NCI-H526 (cell line): ENCODE measurements around the gene ADGRL2.

Experiments
- DNase-seq, 2 experiments: peaks; one replicate each; lab custom pipeline; 2025; lab: John Stamatoyannopoulos, UW

The ADGRL2 gene

DNA sequence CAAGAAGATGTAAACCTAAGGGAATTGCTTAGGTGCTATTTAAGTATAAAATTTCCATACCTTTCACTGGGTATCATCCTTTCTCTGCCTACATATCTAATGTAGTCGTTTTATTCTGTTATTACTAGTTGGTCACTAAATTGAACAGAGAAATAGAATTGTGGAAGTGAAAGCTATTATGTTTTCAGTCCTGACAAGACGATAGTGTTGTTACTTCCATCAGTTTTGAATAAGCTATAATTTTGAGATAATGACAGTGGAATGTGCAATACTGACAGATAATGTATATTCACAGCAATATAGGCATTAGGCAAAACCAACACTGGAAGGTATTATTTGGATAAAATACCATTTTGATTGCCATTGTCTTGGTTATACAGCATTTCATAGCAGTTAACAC lies 181.8 kb downstream of the ADGRL2 start:
- no peak for DNase-seq

DNA sequence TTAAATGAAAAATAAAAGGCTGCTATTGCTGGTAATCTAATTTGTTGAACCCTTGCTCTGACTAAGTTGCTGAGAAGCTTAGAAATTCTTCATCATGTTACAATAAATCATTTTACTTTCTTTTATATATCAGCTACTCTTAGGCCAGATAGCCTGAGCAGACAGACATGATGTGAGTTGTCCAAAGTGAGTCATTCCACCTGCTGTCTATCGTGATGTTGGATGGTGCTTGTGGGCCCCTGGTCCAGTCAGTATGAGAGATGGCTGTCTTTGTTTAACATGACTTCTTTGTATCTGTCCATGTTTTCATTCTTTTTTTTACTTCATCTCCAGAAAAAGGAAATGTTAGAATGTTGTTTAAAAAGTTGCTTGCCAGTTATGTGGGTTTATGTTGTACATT lies 188.8 kb downstream of the ADGRL2 start:
- no peak for DNase-seq

DNA sequence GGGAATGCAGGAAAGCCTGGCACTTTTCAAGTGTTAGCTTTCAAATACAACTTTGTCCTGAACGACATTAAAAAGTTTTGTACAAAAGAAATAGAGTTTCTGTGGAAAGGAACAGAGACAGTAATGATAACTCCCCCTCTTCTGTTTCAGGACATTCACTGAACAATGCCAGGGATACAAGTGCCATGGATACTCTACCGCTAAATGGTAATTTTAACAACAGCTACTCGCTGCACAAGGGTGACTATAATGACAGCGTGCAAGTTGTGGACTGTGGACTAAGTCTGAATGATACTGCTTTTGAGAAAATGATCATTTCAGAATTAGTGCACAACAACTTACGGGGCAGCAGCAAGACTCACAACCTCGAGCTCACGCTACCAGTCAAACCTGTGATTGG lies 189.5 kb downstream of the ADGRL2 start:
- no peak for DNase-seq

DNA sequence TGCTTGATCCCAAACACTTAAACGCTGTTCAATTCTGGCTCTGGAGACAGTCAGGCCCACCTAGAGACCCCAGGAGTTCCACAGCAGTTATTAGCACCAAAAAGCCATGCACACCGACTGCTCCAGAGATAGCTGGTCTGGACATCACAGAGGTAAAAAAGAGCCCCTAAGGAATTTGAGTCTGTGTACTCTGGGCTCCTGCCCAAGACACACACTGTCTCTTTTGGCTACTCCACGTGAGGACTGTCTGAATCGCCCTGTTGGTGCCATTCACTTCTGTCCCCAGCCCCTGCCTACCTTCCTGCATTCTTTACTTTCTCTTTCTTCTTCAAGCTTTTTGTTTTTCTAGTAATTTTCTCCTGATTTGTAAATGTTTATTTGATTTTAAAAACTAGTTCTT lies 197.4 kb downstream of the ADGRL2 start:
- DNase-seq: no peak

DNA sequence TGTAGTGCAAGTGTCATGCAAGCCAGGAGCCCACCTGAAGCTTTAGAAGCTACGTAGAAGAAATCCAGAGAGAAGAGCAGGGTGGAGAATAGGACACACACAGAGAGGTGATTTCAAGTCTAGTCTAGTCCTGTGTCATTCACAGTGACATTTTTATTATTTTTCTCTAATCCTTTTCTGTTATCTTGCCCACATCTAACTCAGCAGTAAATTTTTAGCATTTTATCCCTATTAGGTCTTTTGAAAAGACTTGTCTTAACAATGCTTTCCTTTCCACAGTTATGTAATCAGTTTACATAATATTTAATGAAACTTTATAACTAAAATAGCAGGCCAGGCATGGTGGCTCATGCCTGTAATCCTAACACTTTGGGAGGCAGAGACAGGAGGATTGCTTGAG lies 198.6 kb downstream of the ADGRL2 start:
- no peak for DNase-seq

DNA sequence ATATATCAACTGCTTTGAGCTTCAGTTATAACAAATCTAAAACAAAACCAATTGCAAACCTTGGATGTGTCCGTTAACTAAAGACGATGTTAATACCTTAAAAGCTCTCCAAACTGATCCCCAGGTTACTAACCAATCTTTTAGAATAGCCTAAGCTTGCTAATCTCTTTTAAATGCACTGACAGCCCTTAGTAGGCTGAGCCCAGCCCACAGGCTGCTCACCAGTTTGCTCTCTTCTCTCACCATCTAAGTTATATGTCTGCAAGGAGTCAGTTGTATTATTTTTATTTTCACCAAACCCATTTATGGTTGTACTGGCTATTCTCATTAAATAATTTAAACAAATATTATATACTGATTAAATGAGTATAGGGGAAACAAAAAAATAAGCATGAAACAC lies 199.5 kb downstream of the ADGRL2 start:
- DNase-seq: no peak

DNA sequence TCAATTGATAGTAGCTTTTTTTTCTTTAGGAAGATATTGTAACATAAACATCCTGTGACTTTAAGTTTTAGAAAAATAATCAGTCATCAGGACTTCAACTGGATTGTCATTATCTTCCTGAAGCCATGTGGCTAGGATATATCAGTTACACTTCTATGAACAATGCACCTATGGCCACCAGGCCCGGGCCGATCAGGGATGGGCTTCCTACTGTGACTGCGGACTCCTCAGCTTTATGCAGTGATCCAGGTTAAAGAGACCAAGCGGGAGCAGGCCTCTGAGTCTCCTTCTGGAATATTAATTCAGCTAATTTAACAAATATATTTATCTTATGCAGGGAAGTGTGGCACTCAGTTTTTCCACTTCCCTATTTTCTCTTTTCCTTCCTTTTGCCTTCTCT lies 200.6 kb downstream of the ADGRL2 start:
- no peak for DNase-seq

DNA sequence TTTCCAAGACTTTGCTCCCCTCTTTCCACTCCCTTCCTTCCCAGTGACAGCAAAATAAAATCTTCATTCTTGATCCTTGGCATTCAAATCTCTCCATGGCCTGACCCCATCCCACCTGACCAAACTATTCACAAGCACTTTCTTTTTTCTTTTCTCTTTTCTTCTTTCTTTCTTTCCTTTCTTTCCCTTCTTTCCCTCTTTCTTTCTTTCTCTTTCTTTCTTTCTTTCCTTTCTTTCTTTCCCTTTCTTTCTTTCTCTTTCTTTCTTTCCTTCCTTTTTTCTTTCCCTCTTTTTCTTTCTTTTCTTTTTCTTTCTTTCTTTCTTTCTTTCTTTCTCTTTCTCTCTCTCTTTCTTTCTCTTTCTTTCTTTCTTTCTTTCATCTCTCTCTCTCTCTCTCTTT lies 207.1 kb downstream of the ADGRL2 start:
- DNase-seq: no peak

DNA sequence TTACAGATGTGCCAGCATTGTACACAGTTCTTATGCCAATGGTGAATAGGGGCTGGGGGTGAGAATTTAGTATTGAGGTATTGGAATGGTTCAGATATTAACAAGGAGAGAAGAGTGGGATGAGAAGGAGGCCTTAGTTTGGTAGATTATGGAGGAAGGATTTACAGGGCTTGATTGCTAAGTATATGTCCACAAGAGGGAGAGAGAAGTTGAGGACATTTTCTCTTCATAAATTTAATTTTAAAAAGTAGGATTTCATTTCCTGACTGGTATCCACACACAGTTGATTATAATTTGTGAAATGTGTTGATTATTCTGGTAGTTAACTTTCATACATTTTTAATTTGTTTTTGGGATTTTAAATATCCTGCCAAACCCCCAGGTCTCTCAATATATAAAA lies 213.0 kb downstream of the ADGRL2 start:
- DNase-seq: no peak

DNA sequence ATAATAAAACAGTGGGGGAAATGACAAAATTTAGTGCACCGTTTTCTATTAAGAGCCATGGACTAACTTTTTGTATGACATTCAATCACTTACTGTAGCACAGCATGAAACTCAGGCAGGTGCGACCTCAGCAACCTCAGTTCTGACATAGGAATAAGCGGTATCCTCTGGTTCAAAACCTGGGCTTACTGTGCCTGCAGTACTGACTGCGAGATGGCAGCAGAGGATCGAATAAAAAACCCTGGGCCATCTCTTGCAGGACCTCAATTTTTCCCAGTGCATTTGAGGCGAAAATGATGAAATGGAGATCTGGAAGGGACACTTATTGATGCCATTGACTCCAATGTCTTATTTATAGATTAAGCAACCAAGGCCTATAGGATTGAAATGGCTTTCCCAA lies 214.7 kb downstream of the ADGRL2 start:
- no peak for DNase-seq

DNA sequence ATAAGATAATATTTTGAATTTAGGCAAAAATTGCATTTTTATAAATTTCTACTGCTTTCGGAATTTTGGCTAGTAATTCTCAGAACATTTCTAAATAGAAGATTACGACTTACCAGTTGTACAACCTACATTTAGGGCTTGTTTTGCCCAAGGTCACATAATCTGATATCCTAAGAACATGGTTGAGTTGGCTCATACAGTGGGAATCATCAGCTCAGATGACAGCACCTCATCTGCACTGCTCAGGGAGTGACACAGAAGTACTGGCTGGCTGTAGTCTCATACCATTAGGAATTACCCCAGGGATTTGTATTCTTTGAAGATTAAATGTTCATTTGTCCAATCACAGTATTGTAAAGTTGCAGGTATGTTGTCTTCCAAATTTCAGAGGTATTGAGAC lies 217.6 kb downstream of the ADGRL2 start:
- DNase-seq: no peak

DNA sequence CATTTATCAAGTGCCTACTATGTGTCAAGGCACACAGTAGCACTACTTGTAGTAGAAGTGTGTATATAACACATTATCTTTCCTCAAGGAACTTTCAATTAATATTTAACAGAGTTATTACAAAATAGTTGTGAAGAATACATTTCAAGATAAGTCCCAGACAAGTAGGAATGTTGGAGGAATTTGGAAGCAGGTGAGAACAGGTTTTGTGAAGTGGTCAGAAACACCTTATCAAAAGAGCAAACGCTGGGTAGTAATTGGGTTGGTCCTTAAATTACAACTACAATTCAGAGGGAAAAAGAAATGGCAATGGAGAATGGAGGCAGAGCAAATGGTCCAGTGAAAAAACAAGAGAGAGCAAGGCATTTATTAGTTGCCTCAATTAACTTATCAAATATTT lies 218.8 kb downstream of the ADGRL2 start:
- no peak for DNase-seq

DNA sequence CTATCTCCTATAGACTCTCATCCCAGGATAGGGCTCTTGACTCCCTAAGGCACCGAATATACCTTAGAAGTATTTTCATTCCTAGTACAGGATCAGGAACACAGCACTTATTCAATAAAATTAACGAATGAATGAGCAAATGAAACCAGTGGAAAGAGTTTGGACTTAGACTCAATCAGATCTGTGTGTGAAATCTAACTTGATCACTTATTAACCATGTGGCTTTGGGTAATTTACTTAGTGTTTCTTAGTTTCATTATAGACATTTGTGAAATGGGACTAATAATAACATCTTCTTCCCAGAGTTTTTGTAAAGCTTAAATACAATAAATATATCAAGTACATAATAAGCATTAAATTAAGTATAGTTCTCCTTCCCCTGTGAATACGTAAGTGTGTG lies 230.1 kb downstream of the ADGRL2 start:
- no peak for DNase-seq

DNA sequence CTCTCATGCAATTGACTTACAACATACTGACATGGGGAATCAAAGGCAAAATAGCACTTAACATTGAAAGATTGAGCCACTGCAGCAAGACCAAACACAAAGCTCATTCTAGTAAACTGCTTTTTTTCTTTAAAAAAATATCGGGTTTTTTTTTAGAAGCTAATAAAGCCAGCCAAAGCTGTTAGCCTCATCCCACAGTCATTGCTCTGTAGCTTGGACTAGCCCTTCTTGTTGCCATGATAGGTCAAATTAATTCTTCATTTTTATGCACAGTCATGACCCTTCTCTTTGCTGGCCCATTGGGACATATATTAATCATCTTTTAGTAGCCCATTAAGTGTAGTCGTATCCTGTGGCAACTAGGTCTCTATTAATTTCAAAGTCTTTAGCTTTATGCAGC lies 231.3 kb downstream of the ADGRL2 start:
- DNase-seq: no peak

DNA sequence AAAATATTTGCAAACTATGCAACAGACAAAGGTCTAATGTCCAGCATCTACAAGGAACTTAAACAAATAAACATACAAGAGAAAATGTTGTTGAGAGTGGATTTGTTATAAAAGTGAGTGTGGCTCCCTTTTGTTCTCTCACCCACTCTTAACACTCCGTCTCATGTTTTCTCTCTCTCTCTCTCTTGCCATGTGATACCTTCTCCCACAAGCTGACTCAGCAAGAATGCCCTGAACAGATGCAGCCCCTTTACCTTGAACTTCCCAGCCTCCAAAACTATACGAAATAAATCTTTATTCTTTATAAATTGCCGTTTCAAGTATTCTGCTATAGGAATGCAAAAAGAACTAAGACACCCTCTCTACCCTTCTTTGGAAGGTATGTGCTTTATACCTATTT lies 234.1 kb downstream of the ADGRL2 start:
- DNase-seq: no peak
